ENCODE measurements around the gene KRT7. TPM values are rescaled to one million over a fixed set of nuclear protein-coding genes. Genes with fewer than 3 reads are reported as not detected.

Gene KRT7
- total and polyA plus RNA-seq, 9 of the 15 experiments (the other 6 are each of a cell fraction or from before 2014, with no cell fraction given): 1.4 TPM; not detected in 8

DNA sequence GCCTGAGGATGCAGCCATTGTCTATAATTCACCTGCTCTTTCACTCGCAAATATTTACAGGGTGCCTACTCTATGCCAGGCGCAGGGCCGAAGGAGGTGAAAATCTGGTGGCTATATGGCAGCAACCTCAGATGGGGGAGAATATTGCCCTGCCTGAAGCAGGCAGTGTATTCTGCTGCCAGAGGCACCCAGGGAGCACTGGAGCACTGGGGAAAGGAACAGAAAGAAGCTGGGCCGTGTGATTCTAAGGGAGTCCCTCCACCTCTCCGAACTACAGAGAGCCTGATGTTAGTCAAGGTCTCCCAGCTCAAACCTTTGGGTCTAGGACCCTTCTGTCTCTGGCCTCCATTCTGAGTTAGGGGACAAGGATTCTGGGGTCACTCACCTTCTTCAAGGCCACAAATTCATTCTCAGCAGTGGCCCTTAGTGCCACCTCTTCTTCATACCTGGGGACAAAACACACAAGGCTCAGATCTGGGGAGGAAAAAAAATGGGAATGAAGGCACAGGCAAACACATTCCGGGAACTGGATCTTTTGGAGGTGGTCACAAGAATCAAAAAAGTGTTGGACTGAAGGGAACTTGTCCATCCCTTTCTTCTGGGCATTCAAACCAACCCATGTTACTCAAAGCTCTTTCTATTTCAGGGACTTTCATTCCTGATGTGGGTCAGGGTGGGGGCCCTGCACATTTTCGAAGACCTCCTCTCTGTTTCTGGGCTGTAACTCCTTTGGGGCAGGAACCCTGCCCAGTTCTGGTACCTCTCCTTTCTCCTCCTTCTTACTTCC lies 22.1 kb downstream of the KRT7 start:
- peaks cover 0 to 5% of the 10 kb centered on the region in 2 experiments; a peak in 1 of 5 replicates for H3K4me1 ChIP-seq (replicated peaks in 1 of 2; ENCODE audit: control insufficient read depth in 2 of 2, insufficient read depth in 2 of 2, low read length in 2 of 2)
- WGBS (ENCODE audit: insufficient coverage, low coverage, missing lambda C conversion rate): 1% methylated on average over 7 of the region's 7 CpGs
- no TSS peak for BruUV-seq (replicated peaks)
- H3K9ac ChIP-seq (ENCODE audit: insufficient read depth in 1 of 2, low read depth in 2 of 2, low read length in 2 of 2): no peak overlapping the region
- TF ChIP-seq, protein P1, sequence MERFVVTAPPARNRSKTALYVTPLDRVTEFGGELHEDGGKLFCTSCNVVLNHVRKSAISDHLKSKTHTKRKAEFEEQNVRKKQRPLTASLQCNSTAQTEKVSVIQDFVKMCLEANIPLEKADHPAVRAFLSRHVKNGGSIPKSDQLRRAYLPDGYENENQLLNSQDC (CRISPR knock-in tag; IDR thresholded peaks at IDR 0.05): no peak
- TF ChIP-seq ZNF444 (CRISPR knock-in tag; IDR thresholded peaks at IDR 0.05) (no peak), MTF1 (CRISPR knock-in tag; IDR thresholded peaks at IDR 0.05; ENCODE audit: borderline replicate concordance) (no peak)
- H3K27ac ChIP-seq (ENCODE audit: extremely low read depth, low read depth, low read length): no peak overlapping the region
- H3K4me3 ChIP-seq: no peak overlapping the region
- DNase-seq (ENCODE audit: extremely low read depth in 1 of 4, low spot score in 3 of 4) (no peak), ATAC-seq (no peak), FAIRE-seq (no peak)
- H2AFZ ChIP-seq (ENCODE audit: low read depth, low read length): no peak overlapping the region
- H3K27me3 ChIP-seq (ENCODE audit: control insufficient read depth in 2 of 2, insufficient read depth in 2 of 2, low read length in 2 of 2): peaks cover 31 to 67% of the 10 kb centered on the region in 2 experiments
- H3K9me3 ChIP-seq (replicated peaks; ENCODE audit: control insufficient read depth, insufficient read depth, low read depth, low read length): no peaks in the 10 kb centered on the region
- in situ Hi-C loops (cut with MboI) (no loop called here), intact Hi-C loops (cut with micrococcal nuclease) (no loop called here)
- H3K36me3 ChIP-seq (ENCODE audit: control insufficient read depth, insufficient read depth, low read length): no peaks in the 10 kb centered on the region
- H3K79me2 ChIP-seq (ENCODE audit: control insufficient read depth, insufficient read depth, low read length): no peaks in the 10 kb centered on the region
- POLR2A ChIA-PET: interaction anchor here (0.5 to 1.3 kb wide), 2 partner anchors 9 to 24 kb away, joined by 3 to 9 read pairs; no protein-coding TSS in a partner anchor
- no peaks in the 10 kb centered on the region for H3K9me1 ChIP-seq (ENCODE audit: control insufficient read depth, insufficient read depth, low read length)
- no peak overlapping the region for H3K4me2 ChIP-seq (ENCODE audit: insufficient read depth, low read length)
- 0 out of 2 replicates have a peak, but pooled peaks cover 4% of the 10 kb centered on the region for H4K20me1 ChIP-seq (replicated peaks; ENCODE audit: control insufficient read depth, insufficient read depth, low read length)
- CTCF ChIA-PET (ENCODE audit: low intra/inter-chr PET ratio): no interaction called here

Measured in K562 (cell line).